Neural progenitor cell (in vitro differentiated cells): Measurements from ENCODE around the gene SCAP.

Source experiments
- EZH2 ChIP-seq: fragments of 200-600 bp; sonication (generic); IDR thresholded peaks from 2 replicates; pipeline ENCODE4 v1.6.1; 2017; ENCODE audit warnings: antibody characterized with exemption, mild to moderate bottlenecking, moderate library complexity
- EZH2phosphoT487 ChIP-seq: fragments of 200-600 bp; sonication (generic); IDR thresholded peaks from 2 replicates; pipeline ENCODE4 v1.6.1; 2017; ENCODE audit warnings: antibody characterized with exemption
- TF ChIP-seq, protein P1 (sequence below): fragments of 200-600 bp; sonication (generic); IDR thresholded peaks from 2 replicates; pipeline ENCODE4 v1.5.1; 2017; ENCODE audit warnings: antibody characterized with exemption, mild to moderate bottlenecking

DNA sequence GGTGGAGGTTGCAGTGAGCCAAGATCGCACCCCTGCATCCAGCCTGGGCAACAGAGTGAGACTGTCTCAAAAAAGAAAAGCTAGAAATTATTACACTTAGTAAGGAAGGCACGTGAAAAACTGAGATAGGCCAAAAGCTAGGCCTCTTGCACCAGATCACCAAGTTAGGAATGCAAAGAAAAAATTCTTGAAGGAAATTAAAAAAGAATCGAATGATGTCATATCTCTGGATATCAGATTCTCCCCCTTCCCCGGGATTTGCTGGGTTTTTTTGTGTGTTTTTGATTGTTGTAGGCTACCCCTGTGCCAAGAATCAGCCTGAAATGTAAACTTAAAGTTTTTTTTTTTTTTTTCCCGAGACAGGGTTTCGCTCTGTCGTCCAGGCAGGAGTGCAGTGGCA lies 77.5 kb downstream of the SCAP start:
- TF ChIP-seq, protein P1, sequence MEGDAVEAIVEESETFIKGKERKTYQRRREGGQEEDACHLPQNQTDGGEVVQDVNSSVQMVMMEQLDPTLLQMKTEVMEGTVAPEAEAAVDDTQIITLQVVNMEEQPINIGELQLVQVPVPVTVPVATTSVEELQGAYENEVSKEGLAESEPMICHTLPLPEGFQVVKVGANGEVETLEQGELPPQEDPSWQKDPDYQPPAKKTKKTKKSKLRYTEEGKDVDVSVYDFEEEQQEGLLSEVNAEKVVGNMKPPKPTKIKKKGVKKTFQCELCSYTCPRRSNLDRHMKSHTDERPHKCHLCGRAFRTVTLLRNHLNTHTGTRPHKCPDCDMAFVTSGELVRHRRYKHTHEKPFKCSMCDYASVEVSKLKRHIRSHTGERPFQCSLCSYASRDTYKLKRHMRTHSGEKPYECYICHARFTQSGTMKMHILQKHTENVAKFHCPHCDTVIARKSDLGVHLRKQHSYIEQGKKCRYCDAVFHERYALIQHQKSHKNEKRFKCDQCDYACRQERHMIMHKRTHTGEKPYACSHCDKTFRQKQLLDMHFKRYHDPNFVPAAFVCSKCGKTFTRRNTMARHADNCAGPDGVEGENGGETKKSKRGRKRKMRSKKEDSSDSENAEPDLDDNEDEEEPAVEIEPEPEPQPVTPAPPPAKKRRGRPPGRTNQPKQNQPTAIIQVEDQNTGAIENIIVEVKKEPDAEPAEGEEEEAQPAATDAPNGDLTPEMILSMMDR = no peak
- TF ChIP-seq EZH2phosphoT487 (no peak), EZH2 (no peak)
